Measurements from ENCODE around the gene WDR46.

GRCh38 chr6:33315793-33316602 lies 27.0 kb upstream of the WDR46 start:
- TF ChIP-seq CTCF (IDR thresholded peaks at IDR 0.05) (no peak), EZH2 (IDR thresholded peaks at IDR 0.05) (no peak)

Measured in neural progenitor cell (in vitro differentiated cells).